HPDE6-E6E7 (cell line): Measurements from ENCODE around the gene RTN4RL1.
"Not testable (repeated sequence)": the region's sequence is repeated elsewhere in the genome, so short reads cannot be mapped to it uniquely, and the experiment has no call there.

Experiments
- DNase-seq: peaks from one replicate; pipeline ENCODE4 v3.0.0; 2011; ENCODE audit warnings: missing footprints; ENCODE audit errors: extremely low spot score

Gene RTN4RL1

DNA sequence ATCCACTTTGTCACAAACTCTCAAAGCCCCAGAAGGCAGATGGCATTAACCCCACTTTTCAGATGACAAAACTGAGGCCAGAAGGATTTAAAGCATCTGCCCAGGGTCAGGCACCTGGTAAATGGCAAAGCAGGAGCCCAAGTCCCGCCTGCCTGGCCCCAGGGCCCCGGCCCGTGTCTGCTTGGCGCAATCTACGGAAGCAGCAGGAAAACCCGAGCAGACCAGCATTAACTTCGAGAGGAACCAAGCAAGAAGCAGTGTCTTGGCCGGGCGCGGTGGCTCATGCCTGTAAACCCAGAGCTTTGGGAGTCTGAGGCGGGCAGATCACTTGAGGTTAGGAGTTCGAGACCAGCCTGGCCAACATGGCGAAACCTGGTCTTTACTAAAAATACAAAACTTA is 21.6 kb downstream of the RTN4RL1 start:
- DNase-seq: no peak

DNA sequence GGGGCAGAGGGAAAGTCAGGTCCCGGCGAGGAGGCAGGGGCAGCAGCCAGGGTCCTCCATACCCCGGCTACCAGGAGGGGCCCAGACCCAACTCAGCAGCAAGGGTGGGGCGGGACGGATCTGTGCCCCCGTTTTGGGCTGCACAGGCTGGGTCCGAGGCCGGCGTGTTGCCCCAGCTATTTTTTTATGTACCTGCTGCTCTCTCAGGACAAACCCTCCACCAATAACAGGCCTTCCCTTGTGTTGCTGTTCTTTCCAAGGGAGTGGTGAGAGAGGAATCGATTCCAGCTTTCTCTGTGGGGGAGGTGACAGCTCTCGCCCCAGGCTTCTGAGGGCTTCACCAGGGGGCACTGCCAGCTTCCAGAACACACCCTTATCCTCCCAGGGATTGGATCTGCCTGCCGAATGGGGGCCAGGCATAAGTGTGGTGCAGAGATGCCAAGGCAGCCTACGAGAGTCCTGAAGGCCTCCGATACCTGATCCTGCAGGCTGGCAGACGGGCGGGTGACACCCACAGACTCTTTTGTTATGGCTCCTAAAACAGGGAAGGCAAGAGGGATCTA is 22.3 kb downstream of the RTN4RL1 start:
- no peak for DNase-seq

DNA sequence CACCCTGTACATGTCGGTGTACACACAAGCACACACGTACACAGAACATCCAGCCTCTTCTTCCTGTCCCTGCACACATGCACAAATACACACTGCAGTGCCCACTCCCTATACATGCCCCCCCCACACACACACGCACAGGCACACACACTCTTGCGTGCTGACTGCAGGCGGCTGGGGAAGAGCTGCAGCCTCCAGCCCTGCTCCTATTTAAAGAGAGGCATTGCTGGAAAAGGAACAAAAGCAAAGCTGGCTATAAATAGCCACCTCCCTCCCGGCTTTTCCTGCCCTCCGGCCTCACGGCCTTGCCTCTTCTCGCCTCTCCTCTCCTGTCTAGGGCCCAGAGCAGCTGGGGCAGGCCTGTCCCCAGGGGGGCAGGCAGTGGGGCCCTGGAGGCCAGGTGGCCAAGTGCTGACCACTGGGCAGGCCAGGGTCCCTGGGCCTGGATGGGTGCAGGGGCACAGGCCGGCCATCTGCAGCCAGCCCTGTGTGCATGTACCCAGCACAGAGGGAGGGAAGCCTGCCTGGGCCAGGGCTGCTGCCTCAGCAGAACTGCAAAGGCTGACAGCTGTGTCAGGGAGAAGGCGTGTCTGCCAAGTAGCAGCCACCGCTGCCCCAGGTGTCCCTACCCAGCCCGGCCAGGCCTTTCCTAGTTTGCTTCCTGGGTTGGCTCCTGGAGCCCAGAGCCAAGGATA is 25.4 kb downstream of the RTN4RL1 start:
- no peak for DNase-seq

DNA sequence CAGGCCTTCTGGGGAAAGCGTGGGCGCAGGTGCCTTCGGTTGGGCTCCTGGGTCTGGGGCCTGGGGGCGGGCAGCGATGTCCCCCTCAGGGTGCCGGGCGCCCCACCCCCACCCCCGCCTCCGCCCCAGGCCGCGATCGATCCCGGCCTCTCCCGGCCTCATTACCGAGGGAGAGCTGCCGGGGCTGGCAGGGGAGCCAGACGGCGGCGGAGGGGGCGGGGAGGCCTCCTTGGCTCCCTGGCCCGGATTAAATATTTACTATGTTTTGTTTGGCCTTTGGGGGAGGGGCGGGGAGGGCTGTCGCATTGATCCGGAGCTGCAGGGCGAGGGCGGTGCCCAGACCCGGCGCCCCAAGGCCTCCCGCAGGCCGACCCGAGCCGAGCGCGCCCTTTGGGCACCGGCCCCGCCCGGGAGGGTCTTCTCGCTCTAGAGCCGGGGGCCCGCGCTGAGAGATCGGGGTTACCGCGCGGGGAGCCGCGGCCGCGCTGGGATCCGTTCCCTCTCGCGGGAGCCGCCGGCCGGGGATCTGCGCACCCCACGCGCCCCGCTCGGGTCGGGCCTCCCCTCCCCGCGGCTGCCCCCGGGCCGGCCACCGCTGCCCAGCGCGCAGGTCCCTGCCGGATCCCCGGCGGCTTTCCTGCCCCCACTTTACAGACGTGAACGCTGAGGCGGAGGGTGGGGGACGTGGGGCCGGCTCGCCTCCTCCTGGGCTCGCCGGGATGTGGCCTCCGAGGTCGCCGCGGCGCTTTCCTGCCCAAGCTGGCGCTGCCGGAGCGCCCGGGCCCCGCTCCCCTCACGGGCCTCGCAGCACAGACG is 27.0 kb downstream of the RTN4RL1 start:
- DNase-seq: no peak

DNA sequence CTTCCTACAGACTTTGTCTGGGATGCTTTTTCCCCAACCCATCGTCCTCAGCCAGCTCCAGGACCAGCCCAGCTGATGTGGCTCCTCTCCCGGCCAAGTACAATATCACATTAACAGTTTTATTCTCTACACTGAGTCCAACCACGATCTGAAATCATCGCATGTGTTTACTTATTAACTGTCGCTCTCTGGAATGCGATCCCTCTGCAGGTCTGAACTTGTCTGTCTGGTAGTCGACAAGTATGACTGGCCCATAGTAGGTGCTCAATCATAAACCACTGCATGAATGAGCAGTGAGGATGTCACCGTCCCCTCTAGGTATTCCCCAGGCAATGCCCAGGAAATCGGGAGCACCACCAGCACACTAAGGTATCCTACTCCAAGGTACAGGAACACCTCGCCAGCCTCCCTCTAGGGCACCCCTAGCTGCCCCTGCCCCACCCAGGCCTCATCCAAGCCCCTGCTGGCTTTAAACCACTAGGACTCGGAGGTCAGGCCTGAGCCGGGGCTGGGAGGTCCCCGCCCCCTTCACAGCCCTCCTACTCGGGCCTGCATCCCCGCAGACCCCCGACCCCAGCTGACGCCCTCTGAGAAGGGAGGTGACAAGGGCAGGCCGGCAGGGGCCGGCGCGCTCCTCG is 27.7 kb downstream of the RTN4RL1 start:
- no peak for DNase-seq

DNA sequence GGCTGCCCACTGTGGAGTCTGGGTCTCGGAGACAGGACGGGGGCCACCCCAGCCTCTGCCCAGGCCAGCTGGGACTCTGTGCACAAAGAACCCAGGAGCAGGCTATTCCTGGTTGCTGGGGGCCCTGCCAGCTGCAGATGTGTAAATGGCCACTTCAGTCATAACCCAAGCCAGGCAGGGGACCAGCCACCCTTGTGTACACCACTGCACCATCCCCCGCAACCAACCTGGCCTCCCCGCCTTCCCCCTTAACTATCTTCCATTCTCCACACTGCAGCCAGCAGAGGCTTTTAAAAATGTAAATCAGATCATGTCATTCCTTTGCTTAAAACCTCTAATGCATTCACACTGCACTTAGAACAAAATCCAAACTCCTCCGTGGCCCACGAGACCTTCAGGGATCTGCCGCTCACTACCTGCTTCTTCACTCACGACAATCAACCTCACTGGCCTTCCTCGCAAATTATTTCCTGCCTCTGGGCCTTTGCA is 28.3 kb downstream of the RTN4RL1 start:
- no peak for DNase-seq

DNA sequence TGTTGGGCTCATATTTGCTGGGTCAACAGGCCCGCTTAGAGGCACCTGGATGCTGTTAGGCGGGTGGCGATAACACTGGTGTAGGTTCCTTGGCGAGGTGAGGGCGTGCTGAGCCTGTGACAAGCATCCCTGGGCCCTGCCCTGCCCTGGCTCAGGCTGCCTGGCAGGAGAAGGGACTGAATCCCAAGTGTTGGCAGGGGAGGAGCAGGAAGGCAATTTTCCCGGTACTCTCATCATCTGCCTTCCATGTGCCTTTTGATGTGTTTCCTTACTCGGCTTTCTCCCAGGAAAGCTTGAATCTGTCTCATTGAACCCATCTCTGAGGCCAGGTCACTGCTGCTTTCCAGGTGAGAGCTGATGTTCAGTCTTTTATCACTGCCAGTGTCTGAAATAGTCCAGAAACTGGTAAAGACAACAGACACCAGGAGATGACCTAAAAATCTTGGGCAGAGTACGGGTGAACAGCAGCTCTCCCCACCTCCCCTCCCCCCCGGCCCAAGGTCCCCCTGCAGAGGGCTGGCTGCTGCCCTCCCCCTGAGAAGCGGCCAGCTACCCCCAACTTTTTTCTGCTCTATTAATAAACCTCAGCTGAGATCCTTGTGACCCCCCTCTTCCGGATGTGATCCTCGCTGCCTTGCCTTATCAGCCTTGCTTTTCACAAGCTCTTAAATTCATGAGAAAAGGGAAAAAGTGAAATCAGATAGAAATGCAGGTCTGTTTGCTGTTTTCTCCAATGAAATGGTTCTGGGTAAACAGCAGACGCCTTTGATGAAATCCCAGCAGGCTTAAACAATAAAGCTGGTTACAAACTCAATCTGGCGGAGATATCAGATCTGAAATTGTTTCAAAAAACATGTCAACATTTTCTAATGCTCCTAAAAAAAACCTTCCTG is 29.0 kb downstream of the RTN4RL1 start:
- DNase-seq: no peak

DNA sequence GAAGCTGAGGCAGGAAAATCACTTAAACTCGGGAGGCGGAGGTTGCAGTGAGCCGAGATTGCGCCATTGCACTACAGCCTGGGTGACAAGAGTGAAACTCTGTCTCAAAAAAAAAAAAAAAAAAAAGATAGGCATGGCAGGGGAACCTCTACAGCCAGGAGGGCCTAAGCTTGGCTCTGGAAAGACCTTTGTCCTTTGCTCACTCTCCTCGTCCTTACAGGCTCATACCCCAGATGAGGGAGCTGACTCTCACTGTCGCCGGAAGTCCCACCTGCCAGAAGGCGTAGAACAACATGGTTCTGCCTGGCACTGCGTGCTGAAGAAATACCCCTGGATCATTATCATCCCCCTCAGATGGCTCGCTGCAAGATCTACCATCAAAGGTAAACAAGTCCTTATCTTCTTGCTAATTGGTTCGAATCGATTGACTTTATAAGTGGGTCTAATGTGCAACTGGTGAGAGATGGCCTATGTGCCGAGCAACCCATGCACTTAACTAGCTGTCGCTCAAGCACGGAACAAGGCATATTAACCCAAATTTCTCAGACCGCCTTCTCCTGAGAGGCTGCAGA is 29.7 kb downstream of the RTN4RL1 start:
- no peak for DNase-seq

DNA sequence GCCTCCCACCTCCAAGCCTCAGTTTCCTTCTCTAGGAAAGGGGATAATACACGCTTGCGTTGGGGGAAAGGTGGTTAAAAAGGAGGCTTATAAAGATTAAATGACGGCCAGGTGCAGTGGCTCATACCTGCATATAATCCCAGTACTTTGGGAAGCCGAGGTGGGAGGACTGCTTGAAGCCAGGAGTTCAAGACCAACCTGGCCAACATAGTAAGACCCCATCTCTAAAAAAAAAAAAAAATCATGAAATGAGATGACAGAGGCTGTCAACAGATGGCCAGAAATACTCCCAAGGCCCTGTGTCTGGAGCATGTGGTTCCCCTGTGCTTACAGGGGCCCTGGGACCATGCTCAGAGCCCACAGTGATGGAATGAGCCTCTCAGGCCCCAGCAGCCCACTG is 30.4 kb downstream of the RTN4RL1 start:
- no peak for DNase-seq

DNA sequence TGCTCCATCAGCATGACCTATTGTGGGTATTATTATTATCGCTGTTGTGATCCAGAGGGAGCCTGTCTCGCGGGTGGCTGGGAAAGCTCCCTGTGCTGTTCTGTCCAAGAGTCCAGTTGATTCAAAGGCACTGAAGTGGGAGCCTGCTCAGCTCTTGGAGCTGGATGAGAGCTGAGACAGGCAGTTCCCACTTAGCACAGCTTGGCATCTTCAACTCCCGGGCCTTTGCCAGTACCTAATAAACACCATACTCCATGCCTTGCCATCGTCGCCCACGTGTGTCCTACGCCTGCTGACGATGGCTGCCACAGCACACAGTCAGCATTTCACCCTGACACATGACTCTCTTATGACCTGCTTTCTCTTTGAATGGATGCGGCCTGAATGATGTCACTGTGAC is 32.6 kb downstream of the RTN4RL1 start:
- DNase-seq: no peak

DNA sequence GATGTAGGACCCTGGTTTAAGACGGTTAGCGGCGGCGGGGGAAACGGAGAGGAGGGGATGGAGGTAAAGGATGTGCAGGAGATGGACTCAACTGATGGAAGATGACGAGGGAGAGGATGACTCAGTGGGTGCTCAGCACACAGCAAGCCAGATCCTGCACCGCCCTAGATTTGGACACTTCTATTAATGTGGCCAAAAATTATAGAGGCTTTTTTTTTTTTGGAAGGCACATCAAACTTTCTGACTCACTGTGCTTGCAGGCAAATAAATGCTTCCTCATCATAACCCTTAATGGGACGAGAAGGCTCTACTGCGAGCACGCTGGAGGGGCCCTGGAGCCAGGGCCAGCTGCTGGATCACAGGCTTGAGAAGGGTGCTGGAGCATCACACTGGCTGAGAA is 36.0 kb downstream of the RTN4RL1 start:
- peak; percentile 82 for DNase-seq

DNA sequence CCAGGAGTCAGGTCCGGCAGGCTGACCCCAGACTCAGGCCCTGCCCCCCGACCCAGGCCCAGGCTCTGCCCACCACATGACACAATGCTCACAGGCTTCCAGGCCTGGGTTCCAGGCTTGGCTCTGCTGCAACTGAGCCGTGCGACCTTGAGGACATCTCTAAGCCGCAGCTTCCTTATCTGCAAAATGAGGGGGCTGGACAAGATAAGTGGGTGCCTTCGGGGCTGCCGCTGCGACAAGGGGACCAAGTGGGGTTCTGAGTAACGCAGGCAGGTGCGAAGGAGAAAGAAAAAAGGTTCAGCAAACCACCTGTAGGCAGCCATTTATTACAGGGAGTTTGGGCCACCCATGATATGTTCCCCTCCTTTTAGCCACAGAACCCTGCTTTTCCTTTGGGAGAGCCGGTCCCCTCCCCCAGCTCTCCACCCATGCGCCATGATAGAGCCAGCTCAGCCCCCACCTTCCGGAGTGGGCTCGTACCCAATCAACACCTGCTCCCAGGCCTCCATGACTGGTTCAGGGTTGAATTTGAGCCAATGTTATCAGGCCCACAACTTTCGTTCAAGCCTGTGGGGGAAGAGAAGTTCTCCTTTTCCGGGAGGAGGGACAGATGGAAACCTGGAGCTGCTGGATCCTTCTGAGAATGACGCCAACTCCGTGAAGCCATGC is 38.2 kb downstream of the RTN4RL1 start:
- no peak for DNase-seq

DNA sequence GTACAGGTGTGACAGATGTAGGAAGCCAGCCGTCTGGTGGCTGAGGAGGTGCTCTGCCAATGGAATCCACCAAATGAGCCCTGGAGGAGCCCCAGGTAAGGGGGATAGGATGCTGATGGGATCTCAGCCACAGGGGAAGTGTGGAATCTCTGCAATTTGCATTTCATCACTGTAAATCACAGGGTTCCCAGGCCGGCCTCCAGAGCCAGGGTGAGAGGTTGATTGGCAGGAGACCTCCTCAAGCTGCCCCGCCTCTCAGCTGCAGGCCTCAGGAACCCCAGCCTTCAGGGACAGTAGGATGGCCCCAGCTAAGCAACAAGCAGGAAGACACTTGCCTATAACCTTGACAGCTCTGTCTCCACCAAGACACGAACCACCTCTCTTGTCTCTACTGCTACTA is 39.4 kb downstream of the RTN4RL1 start:
- no peak for DNase-seq

DNA sequence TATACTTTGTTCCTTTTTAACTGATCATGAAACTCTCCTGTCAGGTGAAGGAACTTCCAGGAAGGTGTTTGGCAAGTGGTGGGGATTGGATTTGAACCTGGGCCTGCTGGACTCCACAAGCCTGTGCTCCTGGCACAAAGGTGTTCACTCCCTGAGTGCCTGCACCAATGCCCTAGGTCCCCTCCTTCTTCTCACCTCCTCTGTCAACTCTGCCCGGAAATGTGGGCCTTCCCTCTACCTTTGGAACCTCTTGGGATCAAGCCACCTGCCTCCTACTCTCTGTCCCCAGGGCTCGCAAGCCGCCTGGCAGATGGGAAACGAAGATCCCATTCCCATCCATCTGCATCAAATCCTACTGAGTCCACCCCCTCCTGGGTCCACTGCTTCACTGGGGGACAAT is 40.0 kb downstream of the RTN4RL1 start:
- DNase-seq: no peak

DNA sequence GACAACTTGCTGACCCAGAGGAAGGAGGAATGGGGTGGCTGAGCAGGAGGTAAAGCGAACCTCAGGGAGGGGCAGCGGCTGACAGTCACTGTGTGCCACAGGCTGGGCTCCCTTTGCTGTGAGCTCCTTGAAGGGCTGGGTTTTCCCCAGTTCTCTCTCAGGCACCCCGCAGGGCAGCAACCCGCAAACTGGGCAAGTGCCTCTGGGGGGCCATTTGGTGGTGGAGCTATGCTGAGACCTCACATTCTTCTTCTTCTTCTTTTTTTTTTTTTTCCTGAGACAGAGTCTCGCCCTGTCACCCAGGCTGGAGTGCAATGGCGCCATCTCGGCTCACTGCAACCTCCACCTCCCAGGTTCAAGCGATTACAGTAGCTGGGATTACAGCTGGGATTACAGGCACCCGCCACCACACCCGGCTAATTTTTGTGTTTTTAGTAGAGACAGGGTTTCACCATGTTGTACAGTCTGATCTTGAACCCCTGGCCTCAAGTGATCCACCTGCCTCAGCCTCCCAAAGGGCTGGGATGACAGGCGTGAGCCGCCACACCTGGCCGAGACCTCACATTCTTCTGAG is 42.3 kb downstream of the RTN4RL1 start:
- DNase-seq: not testable (repeated sequence)

DNA sequence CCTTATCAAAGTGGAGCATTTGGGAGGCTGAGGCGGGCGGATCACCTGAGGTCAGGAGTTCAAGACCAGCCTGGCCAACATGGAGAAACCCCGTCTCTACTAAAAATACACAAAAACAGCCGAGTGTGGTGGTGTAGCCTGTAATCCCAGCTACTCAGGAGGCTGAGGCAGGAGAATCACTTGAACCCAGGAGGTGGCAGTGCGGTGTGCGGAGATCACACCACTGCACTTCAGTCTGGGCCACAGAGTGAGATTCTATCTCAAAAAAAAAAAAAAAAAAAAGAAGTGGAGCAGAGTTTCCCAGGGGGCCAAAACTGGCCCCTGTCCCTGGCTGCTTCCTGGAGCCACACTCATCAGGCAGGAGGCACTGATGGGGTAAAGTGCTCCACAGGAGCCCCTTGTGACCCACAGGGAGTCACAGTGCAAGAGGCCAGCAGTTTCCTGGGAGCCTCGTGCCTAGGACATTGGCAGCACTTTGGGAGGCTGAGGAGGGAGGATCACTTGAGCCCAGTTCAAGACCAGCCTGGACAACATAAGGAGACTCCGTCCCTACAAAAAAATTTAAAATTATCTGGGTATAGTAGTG is 44.4 kb downstream of the RTN4RL1 start:
- no peak for DNase-seq

DNA sequence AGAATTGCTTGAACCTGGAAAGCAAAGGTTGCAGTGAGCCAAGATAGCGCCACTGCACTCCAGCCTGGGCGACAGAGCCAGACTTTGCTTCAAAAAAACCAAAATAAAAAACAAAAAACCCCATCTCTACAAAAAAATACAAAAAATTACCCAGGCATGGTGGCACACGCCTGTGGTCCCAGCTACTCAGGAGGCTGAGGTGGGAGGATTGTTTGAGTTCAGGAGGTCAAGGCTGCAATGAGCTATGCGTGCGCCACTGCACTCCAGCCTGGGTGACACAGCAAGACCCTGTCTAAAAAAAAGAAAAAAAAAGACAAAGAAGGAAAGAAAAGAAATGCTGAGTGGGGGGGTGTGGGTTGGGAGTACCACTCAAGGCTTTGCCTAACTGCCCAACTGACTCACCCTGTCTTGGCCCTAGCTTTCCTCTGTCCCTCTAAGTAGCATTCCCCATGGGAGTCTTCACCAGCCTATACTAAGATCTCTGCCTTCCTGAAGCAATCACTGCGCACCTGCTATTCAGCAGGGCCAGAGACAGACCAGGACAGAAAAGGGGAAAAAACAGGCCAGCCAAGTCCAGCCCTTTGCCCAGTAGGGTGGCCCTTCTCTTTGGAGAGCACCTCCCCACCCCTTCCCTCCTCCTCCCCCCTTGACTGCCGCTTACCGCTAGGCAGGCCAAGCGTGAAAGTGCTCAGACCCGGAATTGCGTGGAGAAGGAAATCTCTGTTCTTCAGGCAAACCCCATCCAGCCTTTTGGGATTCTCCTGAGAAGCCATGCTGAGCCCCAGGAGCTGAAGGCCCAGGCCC is 45.8 kb downstream of the RTN4RL1 start:
- no peak for DNase-seq

DNA sequence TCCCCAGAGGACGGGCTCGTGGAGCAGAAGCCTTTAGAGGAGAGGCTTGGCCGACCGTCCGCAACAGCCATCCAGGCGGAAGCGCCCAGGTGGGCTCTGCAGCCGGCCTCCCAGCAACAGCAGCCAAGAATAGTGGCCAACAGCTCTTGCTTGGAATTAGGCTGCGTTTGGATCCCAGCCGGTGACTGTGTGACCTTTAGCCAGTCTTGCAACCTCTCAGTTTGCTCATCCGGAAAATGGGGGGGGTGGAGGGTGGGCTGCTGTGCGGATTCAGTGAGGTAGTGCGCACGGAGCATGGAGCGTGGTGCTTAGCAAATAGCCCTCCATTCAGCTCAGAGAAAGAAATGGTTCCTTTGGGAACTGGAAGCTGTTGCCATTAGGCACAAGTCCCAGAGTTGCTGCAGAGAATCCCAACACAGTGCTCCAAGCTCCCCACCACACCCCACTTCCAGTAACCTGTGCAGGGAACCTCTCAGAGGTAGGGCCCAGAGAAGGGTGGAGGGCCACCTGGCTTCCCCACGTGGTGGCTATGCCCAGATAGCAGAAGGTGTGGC is 46.7 kb downstream of the RTN4RL1 start:
- DNase-seq: no peak
